CD4-positive, alpha-beta T cell treated with Interleukin-4 for 4 hours (primary cell): ENCODE measurements around the gene PTGDR2.

ENCODE experiments used
- DNase-seq: peaks from one replicate; pipeline ENCODE4 v3.0.0-alpha.2; 2020

PTGDR2 gene

DNA sequence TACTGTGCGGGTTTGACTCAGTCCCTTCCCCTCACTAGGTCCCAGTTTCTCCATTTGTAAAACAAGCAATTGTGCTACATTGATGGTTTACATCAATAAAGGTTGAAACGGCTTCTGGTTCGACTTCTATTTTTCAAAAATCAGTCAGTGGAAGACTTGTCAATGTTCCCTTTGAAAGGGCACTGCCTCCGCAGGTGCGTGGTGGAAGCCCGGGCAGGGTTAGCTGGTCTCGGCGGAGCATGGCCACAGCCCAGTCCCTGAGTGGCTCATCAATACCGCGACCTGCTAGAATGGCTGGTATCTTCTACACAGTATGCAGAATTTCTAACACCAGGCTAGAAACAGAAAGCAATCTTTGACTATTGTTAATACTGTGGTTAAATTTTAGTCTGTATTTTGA is 54.6 kb downstream of the PTGDR2 start:
- no peak for DNase-seq
